ENCODE data around the gene PHF19.

Gene PHF19

DNA sequence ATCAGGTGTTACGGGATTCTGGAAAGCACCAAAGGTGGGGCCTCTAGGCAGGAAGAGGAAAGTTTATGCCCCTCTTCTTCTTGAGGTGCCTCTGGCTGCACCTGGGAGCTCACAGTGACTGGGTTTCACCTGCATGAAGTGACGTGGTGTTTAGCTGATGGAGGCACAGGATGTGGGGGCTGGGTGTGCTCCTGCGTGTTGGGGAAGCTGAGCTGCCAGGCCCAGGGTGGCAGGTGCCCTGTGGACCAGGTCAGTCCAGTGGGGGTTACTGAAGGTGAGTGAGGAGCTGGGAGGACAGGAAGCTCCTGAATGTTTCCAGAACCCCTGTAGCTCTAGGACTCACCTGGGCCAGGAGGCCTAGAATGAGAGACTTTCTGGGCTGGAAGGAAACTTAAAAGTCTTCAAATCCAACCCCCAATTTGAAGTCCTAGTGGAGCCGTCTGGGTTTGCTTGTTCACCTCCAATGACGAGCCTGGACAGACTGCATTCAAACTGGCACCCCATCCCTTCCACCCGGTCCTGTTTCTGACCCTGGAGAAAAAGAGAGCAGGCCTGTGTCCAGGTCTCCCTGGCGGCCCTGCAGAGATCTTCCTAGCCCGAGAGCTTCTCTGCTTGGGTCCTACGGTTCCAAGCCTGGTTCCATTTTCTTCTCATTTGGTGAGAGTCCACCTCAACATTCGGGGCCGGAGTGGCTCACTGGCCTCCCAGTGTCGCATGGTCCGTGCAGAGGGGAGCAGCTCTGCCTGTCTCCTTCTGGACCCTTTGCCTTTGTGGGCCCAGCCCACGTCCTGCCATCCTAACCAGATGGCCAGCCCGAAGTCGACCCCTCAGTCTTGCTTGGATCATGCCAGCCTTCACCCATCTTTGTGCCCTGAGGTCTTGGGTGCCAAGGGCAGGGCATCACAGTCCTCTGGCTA lies 27.3 kb upstream of the PHF19 start:
- Histone ChIP-seq H3K27me3 (ENCODE audit: insufficient read depth, low read depth) (no peaks in the 10 kb centered on the region), H3K4me2 (no peak overlapping the region), H3K27ac (no peak overlapping the region), H3K79me2 (ENCODE audit: insufficient read depth, low read depth) (no peaks in the 10 kb centered on the region), H3K9ac (no peak overlapping the region), H2AFZ (ENCODE audit: low read depth) (no peak overlapping the region), H4K20me1 (ENCODE audit: insufficient read depth) (no peaks in the 10 kb centered on the region), H3K4me3 (IDR thresholded peaks at IDR 0.05; ENCODE audit: insufficient read depth, low read depth, low read length) (no peak overlapping the region), H3K4me1 (ENCODE audit: low read depth, poor library complexity, severe bottlenecking) (peaks cover 12% of the 10 kb centered on the region), H3K36me3 (ENCODE audit: insufficient read depth) (no peaks in the 10 kb centered on the region)
- no peak for TF ChIP-seq CTCF (conservative IDR thresholded peaks at IDR 0.05; ENCODE audit: low read depth, low read length)

DNA sequence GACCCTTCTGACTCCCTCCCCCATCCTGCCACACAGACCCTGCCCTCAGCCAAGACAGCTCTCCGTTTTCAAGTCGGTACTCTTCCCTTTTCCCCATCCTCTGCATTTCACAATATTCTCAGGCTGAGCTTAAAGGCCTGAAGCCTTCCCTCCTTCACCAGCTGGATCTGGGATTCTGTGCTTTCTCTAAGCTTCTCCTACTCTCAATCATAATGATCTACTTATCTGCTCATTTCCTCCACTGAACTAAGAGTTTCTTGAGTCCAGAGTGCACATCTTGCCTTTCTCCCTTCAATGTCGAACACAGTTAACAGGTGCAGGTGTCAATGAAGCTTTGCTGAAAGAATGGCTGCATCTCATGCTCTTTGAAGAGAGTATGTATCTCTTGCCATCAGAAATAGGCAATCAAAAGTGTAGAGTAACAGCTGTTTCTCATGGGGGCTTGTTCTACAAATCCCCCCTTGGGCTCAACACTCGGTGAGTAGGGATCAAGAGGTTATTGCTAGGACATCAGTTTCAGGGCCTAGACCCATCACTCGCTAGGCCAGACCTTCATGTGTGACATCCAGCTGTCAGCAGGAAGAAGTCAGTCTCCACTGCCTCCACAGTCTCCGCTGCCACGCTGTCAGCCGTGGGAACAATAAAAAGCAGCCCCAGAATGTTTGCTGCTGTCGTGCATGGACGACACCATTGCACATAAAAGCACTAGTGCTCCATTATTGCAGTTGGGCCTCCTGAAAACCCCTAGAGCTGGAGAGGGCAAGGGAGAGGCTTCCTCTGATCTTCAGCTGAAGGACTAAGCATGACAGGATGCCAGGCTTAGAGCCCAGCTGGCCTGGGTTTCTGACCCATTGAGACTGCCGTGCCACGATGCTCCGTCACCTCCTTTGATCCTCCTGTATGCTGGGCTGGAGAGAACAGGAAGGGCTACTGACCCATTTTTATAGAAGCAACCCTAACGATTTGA lies 25.9 kb upstream of the PHF19 start:
- Histone ChIP-seq H3K79me2 (ENCODE audit: insufficient read depth, low read depth) (no peaks in the 10 kb centered on the region), H2AFZ (ENCODE audit: low read depth) (no peak overlapping the region), H3K4me1 (ENCODE audit: low read depth, poor library complexity, severe bottlenecking) (peaks cover 22% of the 10 kb centered on the region), H3K9ac (no peak overlapping the region), H3K27me3 (ENCODE audit: insufficient read depth, low read depth) (no peaks in the 10 kb centered on the region), H3K36me3 (ENCODE audit: insufficient read depth) (no peaks in the 10 kb centered on the region), H3K4me3 (IDR thresholded peaks at IDR 0.05; ENCODE audit: insufficient read depth, low read depth, low read length) (no peak overlapping the region), H4K20me1 (ENCODE audit: insufficient read depth) (no peaks in the 10 kb centered on the region), H3K4me2 (no peak overlapping the region), H3K27ac (no peak overlapping the region)
- TF ChIP-seq CTCF (conservative IDR thresholded peaks at IDR 0.05; ENCODE audit: low read depth, low read length): no peak

DNA sequence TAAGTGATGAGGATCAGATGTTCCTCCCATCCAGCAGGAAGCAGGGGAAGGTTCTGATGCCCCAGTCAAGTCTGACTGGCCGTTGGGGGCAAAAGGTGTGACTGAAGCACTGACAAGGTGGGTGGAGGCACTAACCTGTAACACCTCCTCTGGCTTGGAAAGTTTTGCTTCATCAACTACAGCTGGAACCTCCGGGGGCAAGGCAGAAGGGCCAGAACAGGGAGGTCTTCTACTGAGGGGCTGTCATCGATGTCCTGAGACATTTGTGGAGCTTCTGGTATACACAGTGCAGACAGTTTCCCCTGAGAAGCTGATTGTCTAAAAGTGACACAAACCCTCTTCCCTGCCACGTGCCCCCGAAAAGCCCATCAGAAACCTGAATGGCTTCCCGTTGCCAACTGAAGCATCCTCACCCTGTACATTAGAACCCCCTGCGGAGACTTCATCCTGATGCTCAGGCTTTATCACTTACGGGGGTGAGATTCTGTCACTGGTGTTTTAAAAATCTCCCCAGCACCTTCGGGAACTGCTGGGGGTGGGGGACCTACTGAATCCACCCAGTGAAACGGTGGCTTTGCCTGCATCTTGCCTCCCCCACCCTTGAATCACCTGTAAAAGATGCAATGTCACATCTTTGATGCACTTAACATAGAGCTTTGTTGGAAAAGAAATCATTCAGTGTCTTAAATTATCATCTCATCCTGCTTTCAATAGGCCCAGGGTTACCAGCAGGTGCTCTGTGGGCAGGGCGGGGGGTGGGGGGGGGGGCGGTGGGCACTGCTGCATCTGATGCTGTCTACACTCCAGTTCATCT lies 25.0 kb upstream of the PHF19 start:
- peaks cover 31% of the 10 kb centered on the region for H3K4me1 ChIP-seq (ENCODE audit: low read depth, poor library complexity, severe bottlenecking)
- H3K36me3 ChIP-seq (ENCODE audit: insufficient read depth): no peaks in the 10 kb centered on the region
- no peak overlapping the region for H2AFZ ChIP-seq (ENCODE audit: low read depth)
- no peak overlapping the region for H3K9ac ChIP-seq
- no peak overlapping the region for H3K27ac ChIP-seq
- H3K27me3 ChIP-seq (ENCODE audit: insufficient read depth, low read depth): no peaks in the 10 kb centered on the region
- H3K4me2 ChIP-seq: no peak overlapping the region
- no peak for TF ChIP-seq CTCF (conservative IDR thresholded peaks at IDR 0.05; ENCODE audit: low read depth, low read length)
- no peaks in the 10 kb centered on the region for H4K20me1 ChIP-seq (ENCODE audit: insufficient read depth)
- H3K4me3 ChIP-seq (IDR thresholded peaks at IDR 0.05; ENCODE audit: insufficient read depth, low read depth, low read length): no peak overlapping the region
- no peaks in the 10 kb centered on the region for H3K79me2 ChIP-seq (ENCODE audit: insufficient read depth, low read depth)

DNA sequence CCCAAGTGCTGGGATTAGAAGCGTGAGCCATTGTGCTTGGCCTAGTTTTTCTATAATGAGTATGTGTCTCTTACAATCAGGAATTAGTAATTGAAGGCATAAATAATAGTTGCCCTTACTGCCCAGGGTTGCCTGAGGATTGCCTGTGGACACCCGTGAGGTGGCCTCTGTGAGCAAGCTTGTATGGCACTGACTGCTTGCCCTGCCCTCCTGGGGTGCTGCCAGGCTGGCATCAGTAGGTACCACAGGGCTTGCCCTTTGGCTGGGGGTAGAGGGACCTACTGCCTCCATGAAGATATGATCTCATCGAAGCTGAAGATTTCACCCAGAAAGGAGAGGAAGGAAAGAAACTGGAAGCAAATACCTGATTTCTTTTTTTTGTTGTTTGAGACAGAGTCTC lies 23.8 kb upstream of the PHF19 start:
- Histone ChIP-seq H4K20me1 (ENCODE audit: insufficient read depth) (no peaks in the 10 kb centered on the region), H3K9ac (no peak overlapping the region), H3K36me3 (ENCODE audit: insufficient read depth) (no peaks in the 10 kb centered on the region), H3K4me3 (IDR thresholded peaks at IDR 0.05; ENCODE audit: insufficient read depth, low read depth, low read length) (no peak overlapping the region), H3K4me2 (no peak overlapping the region), H3K79me2 (ENCODE audit: insufficient read depth, low read depth) (no peaks in the 10 kb centered on the region), H3K4me1 (ENCODE audit: low read depth, poor library complexity, severe bottlenecking) (peaks cover 39% of the 10 kb centered on the region), H2AFZ (ENCODE audit: low read depth) (no peak overlapping the region), H3K27ac (no peak overlapping the region), H3K27me3 (ENCODE audit: insufficient read depth, low read depth) (no peaks in the 10 kb centered on the region)
- no peak for TF ChIP-seq CTCF (conservative IDR thresholded peaks at IDR 0.05; ENCODE audit: low read depth, low read length)

All from KMS-11 (cell line).